Activated CD4-positive, alpha-beta T cell treated with anti-CD3 and anti-CD28 coated beads, Interleukin-2, amount 50 U/mL, for 4 hours (primary cell): Measurements from ENCODE around the gene NTF3.

ENCODE experiments used
- DNase-seq, 2 experiments: peaks; one replicate each; pipeline ENCODE4 v3.0.0-alpha.2; 2020

Gene NTF3

DNA sequence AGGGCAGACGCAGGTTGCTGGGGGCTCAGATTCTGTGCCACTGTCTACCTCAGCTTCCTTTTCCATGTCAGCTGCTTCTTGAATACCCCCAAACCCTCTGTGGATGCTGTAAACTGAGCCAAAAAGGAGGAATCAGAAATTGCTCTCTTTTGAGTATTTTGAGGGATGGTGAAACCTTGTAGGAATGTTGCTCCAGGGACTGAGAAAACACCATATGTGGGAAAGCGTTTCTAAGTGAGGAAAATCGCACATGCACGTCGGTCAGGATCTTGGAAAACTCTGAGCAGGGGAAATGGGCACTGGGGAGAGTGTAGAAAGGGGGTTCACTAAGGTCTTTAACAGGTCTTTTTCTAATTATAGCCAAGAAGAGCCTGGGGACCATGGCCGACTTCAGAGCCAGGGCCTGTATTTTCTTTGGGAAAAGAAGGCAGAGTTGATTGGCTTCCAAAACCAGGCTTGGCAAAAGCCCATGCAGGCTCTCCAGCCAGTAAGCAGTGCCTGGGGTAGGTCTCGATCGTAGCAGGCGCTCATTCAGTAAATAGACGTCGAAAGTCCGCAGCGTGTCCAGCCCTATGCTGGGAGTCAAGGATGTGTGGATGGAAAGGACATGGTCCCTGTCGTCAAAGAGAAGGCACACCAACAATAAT lies 58.0 kb downstream of the NTF3 start:
- DNase-seq, result no peak

DNA sequence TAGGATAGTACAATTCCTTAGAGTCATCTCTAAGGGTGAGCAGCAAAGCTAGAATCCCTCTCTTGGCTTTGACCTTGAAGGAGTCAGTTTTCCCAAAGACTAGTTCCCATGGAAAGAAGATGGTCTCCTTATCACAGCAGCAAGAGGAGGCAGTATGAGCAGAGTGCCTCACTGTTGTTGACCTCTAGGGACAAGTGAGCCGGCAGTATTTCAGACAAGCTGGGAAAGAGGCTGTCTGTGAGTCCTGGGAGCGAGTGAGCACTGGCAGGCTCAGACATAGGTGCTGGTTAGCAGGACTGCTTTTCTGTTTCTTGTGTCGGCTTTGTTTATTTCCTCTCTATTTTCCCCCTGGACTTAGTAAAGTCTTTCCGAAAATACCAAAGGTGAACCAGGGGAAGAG lies 60.7 kb downstream of the NTF3 start:
- DNase-seq, result no peak

DNA sequence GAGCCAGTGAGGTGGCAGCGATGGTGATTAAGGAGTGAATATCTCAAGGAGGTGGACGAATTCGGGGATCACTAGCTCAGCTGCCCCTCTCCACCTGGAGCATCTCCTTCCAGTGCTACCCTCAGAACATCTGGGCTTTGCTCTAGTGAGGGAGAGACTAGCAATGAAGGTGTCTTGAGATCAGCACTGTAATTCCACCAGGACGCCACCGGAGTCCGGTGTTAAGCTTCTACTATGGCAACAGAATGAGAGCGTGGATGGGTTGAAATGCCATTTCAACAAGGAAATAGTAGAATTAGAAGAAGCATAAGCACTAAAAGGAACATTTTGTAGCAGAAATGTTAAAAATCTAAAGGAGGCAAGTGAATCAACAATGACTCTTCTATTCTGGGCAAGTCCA lies 61.1 kb downstream of the NTF3 start:
- DNase-seq, result no peak

DNA sequence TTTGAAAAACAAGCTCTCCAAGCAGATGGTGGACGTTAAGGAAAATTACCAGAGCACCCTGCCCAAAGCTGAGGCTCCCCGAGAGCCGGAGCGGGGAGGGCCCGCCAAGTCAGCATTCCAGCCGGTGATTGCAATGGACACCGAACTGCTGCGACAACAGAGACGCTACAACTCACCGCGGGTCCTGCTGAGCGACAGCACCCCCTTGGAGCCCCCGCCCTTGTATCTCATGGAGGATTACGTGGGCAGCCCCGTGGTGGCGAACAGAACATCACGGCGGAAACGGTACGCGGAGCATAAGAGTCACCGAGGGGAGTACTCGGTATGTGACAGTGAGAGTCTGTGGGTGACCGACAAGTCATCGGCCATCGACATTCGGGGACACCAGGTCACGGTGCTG lies 62.4 kb downstream of the NTF3 start:
- no peak for DNase-seq

DNA sequence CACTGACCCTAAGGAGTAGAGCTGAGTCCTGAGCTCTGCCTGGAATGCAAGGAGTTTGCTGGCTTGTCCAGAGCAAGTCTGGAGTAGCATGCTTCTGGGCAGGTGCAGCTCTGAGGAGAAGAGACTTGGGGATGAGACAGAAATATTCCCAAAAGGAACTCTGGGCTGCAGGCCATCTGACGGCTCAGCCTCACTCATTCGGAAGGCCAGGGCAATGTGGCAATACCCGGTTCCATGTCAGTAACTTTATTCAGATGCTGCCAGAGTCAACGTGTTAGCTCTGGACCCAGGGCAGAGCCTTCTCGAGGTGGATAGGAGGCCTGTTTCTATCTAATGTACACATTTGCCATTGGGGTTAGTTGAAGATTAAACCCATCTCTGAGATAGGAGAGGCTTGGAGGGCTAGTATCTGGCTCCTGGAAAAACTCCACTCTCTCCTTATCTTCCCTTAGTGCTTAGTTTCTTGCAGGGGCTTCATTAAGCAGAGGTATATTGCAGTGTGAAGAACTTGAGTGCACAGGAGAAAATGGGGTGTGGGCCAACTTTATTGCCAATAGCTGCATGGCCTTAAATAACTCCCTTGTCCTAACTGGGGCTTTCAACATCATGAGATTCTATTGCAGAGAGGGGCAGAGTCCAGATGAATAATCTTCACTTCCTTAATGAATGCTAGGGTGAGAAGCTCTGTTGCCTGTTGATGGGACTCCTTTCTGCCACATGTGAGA lies 65.6 kb downstream of the NTF3 start:
- DNase-seq, result no peak

DNA sequence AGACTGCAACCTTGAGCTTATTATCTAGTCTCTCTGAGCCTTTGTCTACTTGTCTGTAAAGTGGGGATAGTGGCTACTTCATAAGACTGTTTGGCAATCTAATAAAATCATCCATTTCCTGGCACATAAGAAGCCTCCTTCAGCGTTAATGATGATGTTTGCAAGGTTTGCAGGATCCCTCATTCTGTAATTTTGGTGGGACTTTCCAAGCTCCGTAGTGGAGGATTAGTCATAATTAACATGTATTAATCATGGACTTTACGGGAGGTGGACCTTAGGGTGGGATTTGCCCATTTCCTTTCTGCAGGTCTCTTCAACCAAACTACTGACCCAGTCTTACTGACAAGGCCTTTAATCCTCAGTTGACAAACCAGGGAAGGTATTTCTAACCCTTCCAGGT lies 66.2 kb downstream of the NTF3 start:
- DNase-seq, result no peak

DNA sequence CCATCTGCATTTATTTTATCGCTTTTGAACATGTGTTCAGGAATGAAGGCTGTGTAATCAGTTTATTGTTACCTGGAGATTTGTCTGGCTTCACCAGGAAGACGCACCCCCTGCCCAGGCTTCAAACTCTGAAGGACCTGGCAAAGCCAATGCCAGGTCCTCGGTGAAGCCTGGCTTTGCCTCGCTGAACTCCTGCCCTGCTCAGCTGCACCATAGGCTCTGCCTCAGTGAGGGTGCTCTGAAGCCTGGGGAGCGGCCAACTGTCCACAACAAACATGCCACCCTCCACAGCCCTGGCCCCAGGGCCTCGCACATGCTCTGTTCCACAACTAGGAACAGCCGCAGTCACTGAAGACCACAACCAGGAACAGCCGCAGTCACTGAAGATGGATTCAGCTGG lies 66.9 kb downstream of the NTF3 start:
- no peak for DNase-seq

DNA sequence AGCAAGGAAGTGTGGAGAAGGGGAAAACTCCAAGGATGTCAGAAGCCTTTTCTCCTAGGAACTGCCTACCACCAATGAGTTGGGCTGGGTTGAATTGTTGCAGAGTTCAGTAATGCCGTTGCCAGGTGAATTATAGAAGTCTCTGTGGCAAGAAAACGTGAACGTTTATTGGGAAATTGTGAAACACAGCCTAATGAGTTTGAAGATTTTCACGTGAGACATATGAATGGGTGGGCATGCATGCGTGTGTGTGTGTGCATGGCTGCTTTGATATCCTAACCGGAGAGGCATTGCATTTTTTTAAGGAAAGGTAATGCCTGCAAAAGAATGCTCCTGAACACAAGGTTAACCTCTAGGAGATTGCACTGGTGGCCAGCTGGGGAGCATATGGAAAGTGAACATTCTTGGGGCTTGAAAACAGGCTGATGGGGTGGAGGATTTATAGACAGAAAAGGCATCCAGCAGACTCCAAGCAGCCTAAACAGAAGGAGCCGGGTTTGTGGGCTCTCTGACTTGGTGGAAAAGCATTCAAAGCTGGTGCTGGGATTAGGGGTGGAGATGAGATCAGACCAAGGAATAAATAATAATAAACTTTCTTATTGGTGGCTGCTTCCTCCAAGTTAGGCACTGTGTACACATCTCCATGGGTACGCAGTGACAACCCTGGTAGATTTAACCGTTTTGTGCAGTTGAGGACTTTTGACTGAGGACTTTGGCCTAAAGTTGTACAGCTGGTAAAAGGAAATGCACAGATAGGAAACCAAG lies 67.8 kb downstream of the NTF3 start:
- DNase-seq, result no peak

DNA sequence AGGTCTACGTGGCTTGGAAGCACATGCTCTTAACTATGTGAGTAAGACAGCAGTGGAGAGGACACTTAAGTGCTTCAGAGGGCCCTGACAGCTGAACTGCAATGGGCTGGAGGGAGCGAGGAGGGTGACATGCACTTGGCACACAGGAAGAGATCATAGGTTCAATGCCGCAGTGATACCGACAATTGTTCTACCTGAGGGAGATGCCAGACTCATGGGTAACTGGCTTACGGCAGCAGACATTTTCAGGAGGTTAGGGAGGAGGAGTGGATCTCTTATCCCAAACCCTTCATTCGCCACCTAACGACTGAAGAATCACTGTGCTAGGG lies 68.4 kb downstream of the NTF3 start:
- DNase-seq, result no peak

DNA sequence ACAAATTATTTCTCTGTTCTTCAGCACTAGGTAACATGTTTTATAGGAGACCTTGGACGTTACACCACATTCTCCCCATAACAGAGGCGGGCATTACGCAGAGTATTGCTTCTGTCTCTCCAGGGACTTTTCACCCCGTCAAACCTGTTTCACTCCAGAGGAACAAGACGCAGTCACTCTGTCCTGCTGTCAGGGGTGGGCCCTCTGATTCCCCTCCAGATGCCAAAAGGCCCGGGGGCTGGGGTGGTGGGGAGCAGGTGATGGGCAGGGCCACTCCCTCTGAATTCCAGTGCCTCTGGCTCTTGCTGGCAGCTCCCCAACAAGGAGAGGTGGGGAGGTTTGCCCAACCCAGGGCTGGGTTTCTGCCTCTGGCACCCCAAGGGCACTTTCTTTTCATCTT lies 71.9 kb downstream of the NTF3 start:
- no peak for DNase-seq

DNA sequence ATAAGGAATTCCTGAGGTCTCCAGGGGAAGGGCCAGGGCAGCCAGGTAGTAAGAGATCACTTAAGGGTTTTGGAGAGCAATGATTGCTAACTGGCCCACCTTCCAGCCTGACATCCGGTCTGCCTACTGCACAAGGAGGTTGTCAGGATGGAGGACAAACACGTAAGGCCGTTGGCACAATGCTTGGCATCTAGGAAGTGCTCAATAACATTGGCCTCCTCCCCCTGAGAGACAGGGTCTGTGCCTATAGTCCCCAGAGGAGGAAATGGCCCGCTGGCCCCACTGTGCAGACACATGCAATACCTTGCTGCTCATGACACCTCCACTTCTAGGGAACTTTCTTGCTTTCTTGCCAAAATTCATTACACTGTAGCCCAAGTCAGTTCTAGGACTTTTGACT lies 73.2 kb downstream of the NTF3 start:
- no peak for DNase-seq

DNA sequence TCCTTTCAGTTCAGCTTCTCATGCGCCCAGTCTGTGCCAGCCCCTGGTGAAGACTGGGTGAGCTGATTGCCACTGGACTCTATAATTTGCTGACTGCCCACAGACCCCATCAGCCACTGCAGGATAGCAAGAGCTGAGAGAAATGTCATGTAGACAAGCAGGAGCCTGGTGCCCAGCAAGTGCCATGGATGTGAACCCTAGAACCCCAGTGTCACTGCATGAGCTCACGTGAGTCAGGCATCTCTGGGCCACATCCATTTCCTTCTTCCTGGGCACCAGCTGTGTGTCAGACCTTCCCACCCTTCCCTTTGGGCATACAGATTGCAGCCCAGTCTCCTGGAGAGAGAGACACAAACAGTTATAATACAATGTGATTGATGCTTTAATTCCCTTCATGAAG lies 73.8 kb downstream of the NTF3 start:
- DNase-seq, result no peak

DNA sequence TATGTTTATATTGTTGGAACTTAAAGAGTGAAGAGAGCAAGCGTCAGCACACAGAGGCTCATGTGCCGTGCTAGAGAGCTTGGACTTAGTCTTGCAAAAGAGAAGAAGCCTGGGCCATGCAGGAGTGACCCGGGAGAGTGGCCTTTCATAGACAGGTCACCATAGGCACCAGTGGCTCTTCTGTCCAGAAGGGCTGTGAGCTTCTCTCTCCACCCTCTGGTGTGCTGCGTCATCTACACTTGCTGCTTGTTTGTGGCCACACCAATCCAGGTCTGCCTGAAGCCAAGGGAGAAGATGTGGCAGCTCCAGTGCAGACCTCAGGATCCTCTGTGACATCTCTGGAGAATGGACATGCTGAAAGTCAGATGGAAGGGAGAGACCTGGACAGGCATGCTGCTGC lies 74.4 kb downstream of the NTF3 start:
- no peak for DNase-seq

DNA sequence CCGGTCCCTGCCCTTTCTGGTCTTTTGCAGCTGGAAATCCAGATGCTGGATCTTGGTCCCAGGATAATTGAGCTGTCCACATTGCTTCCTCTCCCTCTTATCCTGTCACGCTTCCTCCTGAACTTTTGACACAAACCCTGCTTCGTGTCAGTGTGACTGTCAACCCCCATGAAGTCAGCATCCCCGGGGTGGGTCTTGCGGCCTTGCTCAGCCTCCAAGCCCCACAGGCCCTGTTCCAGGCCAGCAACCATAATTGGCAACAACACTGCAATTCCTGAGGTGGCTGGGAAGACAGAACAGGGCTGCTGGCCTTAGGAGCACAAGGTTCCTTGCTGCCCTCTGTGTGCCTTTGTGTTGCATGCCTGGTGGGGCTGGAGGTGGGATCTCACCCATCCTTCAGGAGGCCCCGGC lies 74.9 kb downstream of the NTF3 start:
- no peak for DNase-seq

DNA sequence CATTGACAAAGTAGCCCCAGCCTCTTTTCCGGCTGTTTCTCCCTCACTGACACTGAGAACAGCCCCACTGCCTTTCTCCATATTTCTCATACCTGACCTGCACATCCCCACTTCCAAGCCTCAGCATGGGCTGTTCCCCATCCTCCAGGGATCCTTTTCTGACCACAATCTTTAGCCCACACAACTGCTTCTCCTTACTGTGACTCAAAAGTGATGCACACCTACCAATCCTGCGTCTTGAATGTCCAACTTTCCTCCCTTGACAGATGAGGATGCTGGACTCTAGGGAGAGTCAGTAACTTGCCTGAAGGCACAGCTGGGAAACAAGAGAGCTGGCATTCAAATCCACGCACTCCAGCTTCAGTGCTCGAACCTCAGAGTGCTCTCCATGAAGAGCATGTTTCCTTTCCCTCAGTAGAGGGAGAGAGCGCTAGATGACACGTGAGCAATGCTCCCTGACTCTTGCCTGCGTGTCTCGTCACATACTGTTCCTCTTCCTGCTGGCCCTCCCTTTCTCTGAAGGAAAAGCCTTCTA lies 75.6 kb downstream of the NTF3 start:
- DNase-seq, result no peak

DNA sequence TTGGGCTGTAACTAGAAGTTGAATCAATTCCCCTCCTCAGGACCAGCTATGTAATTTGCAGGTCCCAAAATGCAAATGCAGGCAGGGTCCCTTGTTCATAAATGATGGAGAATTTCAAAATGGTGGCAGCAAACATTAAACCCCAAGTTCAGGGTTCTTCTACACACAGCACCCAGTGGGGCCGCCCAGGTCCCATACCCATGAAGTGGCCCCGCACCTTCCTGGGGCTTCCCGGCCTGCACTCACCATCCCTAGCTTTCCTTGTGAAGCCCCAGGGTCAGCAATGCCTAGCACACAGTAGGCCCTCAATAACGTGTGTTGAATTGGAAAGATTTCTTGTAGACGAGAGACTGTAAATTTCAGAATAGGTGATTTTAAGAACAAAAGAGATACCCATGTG lies 76.0 kb downstream of the NTF3 start:
- DNase-seq, result no peak

DNA sequence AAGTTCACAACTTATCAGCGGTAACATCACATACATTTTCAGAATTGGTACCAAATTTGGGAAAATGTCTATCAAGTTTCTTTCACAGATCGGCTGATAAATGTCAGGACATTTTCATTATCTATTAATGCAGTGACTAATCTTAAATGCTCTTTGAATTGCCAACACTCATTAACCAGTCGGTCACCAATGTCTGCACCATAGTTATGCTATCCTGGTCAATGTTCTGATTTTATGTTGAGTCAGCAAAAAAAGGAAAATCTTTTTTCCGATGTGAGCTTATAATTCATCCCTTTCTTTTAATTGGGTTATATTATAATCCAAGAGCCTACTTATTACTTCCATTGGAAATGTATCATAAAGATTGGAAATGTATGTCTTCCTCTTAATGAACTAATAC lies 77.2 kb downstream of the NTF3 start:
- DNase-seq, result no peak

DNA sequence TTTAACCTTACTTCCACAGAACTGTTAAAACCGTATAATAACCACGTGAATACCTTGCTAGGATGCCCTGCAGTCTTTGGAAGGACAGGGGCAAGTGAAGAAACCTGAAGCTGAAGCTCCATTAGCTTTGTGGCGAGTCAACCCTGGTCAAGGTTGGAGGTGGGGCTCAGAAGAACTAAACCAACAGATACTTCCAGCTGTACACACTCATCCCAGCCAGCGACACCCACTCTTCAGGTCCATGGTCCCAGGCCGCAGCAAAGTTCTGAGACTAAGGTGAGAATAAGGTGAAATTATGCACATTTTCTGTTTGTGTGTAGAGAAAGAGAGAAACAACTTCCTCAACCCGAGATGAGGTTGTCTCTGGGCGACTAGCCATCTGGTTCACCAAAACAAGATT lies 77.6 kb downstream of the NTF3 start:
- no peak for DNase-seq

DNA sequence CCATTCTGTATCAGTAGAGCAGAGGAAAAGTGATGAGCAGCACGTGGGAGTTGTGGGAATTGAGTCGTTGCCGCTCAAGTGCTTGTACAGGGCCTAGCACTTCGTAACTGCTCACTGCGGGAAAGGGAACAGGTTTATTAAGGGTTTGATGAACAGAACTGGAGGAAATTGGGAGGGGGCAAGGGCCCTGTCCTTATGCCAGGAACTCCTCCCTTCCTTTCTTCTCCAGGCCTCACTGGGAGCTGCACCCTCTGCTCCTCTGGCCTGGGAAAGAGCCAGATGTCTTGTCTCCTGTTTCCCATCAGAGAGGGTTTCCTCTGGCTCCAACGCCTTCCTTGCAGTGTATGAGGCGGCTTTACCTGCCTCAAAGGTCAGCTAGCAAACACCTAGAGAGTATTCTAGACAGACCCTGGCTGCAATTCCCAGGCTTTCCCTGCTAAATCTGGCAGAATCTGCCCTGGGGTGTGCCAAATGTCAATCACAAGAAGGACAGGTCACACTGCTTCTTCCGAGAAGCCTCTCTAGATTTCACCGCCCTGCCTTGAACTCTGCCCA lies 78.4 kb downstream of the NTF3 start:
- no peak for DNase-seq

DNA sequence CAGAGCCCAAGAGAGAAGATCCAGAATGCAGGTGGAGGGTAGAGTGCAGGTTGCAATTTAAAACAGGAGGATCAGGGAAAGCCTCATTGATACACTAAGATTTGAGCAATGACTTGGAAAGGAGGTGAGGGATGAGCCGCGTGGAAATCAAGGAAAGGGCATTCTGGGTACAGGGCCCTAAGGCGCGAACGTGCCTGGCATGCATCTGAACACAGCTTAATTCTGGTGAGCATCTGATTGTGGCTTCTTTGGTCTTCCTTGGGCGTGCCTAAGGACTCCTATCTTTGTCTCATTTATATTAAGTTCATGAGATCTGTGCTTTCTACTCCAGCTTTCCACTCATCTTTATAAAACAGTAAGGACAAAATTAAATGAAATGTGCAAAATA lies 79.3 kb downstream of the NTF3 start:
- DNase-seq, result no peak

DNA sequence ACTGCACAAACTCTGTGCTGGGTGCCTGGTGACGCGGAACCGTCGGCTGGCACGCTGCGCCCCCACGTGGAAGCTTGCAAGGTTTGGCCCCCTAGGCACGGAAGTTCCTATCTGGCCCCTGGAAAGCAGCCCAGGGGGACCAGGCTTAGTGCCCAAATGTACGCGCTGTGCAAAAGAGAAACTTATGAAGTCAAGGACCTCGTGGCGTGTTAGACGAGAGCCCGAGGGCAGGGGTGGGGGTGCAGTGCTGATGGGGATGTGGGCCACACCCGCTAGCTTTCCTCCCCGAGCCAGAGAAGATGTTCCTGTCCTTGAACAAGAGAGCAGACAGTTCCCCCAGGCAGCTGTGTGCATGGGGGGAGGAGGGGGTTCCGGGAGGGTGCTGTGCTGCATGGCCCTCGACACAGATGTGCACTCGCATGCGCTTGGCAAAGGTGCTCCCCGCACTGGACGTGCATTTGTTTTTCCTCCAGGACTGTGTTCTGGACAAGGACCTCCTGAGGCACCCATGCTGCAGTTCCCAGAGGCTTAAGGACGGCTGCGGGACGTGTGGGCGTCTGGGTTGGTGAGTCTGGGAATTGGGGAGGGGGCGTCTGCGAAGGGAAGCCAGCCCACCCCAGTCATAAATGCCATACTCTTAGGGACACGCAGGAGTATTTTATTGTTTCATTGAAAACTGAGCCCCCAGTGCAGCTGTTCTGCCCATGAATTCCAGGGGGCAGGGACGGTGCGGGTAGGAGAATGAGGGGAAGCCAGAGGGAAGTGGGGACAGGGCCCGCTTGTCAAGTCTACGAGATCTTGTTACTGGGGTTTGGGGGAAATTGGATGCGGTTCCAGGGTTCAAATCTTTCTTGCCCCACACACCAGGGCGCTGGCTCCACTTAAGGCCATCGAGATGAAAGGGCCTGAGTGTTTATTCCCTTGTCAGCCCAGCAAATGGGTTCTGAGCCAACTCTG lies 80.0 kb downstream of the NTF3 start:
- DNase-seq, result no peak

DNA sequence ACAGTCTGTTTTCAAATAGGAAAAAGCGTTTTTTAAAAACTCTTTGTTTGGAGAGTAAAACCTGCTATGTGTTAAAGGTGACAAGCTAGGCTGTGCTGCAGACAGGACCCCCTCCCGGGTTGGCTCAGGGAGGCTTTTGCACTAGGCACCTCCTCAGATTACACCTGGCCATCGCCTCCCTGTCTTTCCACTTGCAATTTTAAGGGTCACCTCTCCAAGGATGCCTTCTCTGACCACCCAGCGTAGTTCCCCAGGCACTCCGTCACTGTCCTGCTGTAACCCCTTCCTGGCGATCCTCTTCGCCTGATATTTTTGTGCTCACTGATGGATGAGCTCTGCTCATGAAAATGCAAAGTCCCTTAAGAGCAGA lies 80.7 kb downstream of the NTF3 start:
- DNase-seq, result no peak

DNA sequence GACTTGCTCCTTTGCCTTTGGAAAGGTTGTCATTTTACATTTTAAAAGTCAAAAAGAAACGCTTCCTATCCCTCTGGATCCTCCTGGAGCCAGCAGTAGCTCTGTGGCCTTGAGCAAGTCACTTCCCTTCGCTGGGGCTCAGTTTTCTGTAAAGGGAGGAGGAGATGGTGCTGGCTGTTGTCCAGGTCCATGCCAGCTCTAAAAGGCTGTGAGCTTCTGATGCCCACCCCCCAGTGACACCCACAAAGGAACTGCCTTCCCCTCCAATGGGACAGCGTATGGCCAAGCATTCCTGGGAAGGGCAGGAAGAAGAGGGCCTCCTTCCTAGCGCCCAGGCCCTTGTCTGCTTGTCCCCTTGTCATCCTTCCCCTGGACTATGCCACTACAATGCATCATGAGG lies 81.5 kb downstream of the NTF3 start:
- no peak for DNase-seq
